GOT3 (cell line): Measurements from ENCODE around the gene LRRN3.
"Not testable (repeated sequence)": the region's sequence is repeated elsewhere in the genome, so short reads cannot be mapped to it uniquely, and the experiment has no call there.

ENCODE experiments used
- DNase-seq: peaks from one replicate; lab custom pipeline; 2025; ENCODE audit warnings: mixed read lengths; lab: John Stamatoyannopoulos, UW

The LRRN3 gene

DNA sequence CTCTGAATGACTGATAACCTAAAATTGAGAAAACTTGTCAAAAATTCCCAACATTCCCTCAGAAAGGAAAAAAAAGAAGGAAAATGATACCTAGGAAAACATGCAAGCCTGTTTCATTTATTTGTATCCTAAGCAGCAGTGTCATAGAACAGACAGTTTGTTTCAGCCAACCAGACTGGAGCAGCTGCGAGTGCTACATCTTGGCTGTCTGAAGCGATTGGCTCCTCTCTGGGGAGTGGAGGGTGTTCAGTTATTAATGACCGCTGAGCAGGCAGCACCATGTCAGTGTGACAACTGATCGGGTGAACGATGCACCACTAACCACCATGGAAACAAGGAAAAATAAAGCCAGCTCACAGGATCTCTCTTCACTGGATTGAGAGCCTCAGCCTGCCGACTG is at the start of gene LRRN3:
TSS of gene LRRN3 (plus strand) at position 282 of the 400 bp plus-strand sequence. CDS start 31,646 bp downstream, outside the sequence.
- no peak for DNase-seq

DNA sequence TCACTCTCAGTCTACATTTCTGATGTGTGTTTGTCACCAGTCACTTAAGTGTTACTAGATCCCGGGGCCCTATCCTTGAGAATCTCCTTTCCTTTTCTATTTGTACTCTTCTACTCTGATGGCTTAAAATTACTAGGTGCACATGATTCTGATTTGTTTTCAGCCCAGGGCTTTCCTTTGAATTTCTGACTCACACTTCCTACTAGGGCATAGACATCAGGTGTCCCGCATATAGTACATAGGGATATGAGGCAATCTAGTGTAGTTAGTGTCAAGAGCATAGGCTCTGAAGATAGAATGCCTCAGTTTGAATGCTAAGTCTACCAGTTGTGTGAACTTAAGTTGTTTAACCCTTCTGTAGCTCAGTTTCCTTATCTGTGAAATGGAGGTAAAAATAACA is 49.4 kb upstream of the LRRN3 start:
- DNase-seq: no peak

DNA sequence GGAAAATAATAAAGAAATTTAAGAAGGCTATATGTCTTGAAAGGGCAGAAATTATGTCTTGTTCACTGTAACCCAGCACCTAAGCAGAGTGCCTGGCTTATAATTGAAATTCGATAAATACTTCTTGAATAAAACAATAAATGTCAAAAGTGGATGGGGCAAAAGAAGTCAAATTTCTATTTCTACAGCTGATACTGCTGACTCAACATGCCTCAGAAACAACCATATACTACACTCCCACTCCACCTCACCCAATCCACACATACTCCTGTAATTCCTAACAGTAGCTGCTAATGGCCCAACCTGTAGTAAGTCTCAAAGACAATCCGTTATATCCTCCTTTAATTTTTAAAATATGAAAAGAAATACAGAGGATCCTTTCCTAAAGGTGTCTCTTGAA is 48.1 kb upstream of the LRRN3 start:
- DNase-seq: no peak

DNA sequence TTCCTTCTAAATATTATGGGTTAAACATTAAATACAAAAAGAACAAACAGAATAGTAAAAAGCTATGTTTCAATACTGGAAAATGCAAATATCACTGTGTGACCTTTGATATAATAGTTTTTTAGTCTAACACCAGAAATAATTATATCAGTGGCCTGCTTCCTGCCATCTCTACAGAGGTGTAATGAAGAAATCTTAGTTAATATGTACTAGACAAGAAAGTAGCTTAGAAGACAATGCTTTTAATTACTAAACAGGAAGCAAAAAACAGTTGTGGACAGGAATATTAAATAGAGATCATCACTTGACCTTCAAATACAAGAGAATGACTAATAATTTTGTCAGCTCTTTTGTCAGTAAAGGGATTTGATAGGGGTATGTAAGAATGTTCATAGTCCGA is 47.4 kb upstream of the LRRN3 start:
- no peak for DNase-seq

DNA sequence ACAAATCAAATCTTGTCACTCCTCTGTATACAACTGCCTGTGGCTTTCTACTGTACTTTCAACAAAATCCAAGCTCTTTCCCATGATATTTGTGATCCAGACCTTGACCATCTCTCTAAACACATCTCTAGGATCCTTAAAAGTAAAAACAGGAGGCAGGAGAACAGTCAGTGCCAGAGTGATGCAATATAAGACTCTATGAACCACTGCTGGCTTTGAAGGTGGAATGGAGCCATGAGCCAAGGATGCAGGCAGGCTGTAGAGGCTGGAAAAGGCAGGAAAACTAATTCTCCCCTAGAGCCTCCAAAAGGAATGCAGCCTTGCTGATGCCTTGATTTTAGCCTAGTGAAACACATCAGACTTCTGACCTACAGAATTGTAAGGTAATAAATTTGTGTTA is 45.5 kb upstream of the LRRN3 start:
- DNase-seq: no peak

DNA sequence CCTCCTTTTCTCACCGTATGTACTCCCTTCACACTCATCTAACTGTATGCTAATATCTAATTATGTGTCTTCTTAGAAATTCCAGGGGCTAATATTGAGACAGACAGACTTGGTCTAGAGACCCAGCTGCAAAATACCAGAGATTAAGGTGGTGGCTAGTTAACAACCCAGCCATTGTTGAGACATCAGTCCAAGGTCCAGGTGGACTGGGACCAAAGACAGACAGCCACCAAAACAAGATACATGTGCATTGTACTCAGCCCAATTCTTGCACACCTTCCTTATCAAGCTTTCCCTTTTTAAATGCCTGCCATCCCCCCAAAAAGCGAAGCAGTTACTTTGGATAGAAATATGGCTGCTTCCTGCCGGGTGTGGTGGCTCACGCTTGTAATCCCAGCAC is 43.3 kb upstream of the LRRN3 start:
- DNase-seq: no peak

DNA sequence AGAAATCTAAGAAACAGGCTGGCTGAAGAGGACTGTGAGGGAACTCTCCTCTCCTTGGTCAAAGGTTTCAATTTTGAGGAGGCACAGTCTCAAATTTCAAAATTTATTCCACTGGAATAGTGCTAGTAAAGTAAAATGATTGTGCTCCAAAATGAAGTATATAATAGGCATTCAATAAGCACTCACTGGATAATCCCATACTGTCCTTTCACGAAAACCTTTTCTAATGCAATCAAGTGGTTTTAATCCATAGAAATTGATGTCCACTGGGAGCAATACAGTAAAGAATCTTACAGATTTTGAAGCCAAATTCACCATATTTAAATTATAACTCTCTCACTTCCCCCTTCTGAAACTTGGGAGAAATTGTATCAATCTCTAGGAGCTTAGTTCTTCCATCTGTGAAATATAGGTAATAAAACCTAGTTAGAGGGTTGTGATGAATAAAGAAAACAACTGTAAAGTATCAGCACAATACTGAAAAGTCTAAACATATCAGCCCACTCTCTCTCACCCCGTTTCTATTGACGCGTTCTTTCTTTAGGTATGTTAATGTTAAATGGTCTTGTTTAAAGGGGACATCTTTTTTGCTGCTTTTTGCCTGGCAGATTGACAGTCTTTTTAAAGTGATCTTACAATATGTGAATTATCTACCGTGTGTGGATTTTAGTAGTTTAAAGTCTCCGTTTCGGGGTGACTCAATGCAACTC is 40.8 kb upstream of the LRRN3 start:
- no peak for DNase-seq

DNA sequence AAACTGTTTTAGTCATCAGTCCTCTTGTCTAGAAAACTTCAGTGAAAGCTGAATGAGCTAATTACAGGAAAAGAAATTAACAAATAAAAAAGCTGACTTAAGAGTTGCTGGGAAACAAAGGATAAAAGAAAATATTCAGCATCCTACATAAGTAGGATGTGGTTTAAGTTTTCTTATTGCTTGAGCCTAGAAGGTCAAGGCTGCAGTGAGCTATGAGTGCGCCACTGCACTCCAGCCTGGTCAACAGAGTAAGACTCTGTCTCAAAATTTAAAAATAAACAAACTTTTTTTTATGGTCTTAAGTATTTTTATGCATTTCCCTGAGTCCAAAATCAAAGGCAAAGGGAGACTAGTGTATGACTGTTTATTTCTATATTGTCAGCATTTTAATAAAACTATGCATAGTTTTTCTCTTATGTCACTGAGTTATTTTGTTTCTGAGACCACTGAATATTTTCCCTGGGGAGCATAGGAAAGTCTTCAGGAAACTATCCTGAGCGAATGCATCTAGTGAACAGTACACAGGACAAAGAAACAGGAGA is 40.0 kb upstream of the LRRN3 start:
- DNase-seq: no peak

DNA sequence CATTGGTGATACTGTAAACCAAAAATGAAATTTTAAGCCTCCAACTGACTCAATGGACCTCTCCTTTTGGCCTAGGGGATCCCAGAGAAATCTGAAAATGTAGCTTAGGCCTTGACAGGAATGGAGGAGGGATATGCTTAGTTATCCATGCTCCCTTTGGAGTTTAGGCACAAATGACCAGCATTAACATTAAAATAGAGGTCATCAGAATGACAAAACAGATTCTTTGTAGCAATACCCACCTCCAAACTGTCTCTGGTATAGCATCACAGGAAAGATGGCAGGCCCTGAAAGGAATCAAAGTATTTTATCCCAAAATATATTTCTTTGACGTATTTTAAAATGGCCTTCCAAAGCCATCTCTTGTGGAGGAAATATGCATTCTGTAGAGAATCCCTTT is 39.1 kb upstream of the LRRN3 start:
- DNase-seq: no peak

DNA sequence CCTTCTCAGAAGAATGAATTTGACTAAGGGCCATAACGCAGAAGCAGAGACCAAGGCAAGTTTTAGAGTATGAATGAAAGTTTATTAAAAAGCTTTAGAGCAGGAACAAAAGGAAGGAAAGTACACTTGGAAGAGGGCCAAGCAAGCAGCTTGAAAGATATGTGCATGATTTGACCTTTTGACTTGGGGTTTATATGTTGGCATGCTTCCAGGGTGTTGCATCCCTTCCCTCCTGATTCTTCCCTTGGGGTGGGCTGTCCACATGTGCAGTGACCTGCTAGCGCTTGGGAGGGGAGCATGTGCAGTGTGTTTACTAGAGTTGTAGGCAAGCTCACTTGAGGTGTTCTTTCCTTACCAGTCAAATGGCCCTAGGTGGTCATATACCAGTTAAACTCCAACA is 37.9 kb upstream of the LRRN3 start:
- DNase-seq: no peak

DNA sequence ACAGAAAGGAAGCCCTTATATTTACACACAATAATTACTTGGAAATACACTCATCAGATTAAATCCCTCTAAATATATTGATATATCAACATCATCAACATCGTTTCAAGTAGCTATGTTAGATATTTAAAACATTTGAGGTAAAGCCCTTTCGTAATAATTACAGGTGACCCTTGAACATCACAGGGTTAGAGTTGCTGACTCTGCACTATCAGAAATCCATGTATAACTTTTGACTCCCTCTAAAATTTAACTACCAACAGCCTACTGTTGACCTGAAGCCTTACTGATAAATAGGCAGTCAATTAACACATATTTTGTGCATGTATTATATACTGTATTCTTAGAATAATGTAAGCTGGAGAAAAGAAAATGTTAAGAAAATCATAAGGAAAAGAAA is 34.6 kb upstream of the LRRN3 start:
- no peak for DNase-seq

DNA sequence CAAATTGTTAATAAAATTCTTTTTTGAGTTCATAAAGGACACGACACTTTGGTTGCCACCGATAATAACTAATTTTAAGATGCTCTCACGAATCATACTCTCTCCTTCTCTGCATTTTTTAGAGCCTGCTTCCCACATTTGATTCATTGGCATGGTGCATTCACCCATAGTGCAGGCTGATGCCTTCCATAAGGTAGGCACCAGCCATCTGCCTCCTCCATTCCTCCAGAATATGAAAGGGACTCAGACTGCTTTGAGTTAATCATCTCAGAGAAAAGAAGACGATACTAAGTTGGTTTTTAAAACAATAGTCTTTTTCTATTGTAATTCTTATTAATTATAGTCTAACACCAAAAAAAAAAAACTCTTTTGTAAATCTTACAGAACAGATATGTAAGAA is 33.9 kb upstream of the LRRN3 start:
- no peak for DNase-seq

DNA sequence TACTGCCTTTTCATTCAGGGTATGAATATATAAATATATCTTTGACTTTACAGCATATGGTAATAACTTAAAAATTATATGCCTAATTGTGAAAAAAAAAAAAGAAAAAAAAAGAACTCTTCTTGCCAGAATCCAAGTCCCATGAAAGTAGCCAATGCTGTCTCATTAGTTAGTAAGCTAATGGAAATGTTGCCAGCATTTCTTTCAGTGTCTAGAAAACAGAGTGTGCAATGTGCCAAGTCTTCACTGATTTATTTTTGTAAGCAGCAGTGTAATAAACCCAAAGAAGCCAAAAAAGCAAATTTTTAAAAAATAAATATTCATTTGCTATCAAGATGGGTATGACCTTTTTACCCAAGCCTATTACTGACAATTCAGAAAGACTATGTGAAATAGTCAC is 31.1 kb upstream of the LRRN3 start:
- no peak for DNase-seq

DNA sequence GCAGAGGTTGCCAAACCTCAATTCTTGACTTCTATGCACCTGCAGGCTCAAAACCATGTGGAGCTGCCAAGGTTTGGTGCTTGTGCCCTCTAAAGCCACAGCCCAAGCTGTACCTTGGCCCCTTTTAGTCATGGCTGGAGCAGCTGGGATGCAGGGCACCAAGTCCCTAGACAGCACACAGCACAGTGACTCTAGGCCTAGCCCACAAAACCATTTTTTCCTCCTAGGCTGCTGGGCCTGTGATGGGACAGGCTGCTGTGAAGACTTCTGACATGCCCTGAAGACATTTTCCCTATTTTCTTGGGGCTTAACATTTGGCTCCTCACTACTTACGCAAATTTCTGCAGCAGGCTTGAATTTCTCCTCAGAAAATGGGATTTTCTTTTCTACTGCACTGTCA is 27.8 kb upstream of the LRRN3 start:
- DNase-seq: no peak

DNA sequence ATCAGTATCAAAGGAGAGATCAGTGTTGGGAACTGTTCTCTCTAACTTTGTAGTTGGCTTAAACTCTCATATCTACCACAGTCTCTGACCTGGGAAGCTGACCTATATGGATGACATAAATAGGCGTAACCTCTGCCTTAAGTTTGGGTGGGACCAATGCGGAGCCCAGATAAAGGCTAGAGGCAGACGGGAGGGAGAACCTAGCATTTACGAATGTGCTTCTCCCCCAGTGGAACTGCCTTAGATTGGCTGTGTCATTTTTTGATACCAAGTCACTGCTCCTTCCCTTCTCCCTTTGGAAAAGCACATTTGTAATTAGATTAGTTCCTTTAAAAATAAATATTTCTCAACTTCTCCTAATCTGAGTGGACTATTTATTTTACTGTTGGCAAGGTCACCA is 23.7 kb upstream of the LRRN3 start:
- DNase-seq: no peak

DNA sequence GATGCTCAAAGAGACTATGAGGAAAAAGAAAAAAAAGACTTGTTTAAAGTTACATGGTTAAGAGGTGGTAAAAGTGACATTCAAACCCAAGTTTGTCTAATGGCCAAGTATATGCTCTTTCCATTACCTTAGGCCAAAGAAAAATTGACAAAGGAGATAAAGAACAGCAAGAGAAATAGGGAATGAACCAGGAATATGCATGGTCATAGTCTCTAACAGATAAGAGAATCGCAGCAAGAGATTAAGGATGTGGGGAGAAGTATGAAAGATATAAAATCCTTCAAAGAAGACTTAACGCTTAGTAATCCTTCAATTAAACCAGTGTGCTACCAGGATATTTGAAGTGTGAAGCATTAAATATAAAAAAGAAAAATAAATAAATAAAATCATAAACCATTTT is 23.2 kb upstream of the LRRN3 start:
- DNase-seq: no peak

DNA sequence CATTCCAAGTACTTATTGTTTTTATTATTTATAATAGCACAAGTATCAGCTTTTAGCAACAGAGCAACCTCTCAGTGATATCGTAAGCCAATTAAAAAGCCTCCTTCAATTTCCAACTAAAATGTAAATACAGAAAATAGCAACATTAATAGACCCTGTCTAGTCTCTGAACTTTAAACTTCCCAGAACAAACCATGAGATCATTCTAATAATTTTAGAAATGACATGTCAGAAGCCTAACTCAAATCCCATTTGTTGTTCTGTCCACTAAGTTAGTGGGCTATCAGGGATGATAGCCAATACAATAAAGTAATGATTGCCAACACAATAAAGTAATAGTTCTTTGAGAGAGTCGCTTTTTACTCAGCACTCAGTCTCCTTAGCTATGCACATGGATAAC is 22.3 kb upstream of the LRRN3 start:
- DNase-seq: no peak

DNA sequence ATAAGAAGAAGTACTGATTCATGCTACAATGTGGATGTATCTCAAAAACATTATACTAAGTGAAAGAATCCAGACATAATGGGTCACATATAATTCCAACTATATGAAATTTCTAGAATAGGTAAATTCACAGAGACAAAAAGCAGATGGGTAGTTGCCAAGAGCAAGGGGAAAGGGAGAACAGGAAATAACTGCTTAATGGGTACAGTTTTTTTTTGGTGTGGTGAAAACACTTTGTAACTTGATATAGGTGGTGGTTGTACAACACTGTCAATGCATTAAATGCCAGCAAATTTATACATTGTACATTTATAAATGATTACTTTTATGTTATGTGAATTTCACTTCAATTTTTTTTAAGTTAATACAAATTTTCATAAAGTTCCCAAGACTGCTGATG is 19.4 kb upstream of the LRRN3 start:
- DNase-seq: no peak

DNA sequence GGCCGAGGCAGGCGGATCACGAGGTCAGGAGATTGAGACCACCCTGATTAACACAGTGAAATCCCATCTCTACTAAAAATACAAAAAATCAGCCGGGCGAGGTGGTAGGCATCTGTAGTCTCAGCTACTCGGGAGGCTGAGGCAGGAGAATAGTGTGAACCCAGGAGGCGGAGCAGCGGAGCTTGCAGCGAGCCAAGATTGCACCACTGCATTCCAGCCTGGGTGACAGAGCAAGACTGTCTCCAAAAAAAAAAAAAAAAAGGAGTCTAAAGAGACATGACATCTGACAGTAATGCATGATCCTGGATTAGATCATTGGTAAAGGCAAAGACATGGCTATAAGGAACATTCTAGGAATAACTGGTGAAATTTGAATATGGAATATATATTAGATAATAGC is 18.3 kb upstream of the LRRN3 start:
- not testable (repeated sequence) for DNase-seq

DNA sequence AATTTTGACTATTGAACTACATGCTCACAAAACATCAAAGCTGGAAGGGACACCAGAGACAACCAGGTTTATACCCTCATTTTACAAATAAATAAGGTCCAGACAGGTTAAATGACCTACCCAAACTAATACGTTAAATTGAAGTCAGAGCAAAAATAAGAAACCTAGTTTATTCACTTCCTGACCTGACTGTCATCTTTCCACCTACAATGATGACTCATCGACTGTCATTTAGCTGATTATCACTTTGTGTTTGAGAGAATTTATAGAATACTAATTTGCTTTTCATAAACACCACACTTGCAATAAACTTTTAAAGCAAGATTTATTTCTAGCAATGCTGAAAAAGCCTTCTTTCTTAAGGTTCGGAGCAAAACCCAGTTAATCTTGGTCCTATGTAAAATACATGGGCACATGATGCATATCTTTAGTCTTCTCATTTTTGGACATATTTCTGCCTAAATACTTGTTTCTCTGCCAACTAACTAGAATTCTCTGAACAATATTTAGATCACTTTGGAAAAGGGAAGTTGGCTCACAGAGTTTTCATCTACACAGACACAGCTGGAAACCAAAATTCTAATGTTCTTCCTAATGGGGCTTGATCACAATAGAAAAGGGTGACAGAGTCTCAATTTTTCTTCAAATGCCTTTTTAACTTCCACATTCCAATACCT is 16.7 kb upstream of the LRRN3 start:
- no peak for DNase-seq

DNA sequence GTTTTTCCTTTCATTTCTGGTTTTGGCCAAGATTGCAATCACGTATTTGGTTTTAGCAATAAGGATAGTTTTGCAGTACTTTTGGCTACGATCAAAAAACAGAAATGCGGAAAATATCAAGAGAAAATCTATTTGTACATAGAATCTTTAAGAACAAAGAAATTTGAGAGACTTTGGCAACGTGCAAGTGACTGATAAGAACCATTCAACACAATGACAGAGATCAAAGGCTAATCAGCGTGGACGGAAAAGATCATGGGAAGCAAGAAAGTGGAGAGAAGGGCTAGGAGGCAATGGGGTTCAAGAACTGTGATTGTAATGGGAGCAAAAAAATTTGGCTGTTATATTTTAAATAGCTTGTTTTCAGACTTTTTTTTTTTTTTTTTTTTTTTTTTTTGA is 16.2 kb upstream of the LRRN3 start:
- no peak for DNase-seq

DNA sequence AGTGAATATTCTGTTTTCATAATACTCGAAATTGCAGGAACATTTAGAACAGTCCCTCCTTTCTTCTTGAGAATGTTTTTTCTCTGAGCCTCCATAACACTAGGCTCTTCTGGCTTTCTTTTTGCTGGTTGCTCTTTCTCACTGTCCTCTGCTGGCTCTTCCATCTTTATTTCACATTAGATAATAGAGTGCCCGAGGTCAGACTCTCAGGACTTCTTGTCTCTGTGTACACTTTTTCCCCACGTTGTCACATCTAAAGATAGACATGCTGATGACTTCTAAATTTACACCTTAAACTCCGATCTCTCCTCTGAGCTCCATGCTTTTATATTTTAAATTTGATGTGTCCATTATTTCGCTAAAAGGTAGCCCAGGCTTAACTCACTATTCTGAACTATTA is 15.4 kb upstream of the LRRN3 start:
- DNase-seq: no peak

DNA sequence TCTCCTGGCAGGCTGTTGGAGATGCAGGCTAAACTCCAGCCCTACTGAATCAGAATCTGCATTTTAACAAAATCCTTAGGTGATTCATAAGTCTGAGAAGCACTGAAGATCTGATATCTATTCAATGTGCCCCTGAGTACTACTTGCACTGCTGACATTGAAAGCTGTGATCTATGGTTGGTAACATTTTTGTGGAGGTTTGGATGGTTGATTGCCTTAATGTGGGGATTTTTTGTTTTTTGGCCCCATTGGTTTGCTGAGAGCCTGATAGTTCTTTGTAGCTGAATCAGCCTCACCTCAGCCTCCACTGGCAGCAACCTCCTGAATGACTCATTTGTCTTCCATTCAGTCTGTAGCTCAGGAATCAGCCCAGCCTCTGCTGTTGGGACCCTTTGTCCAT is 14.7 kb upstream of the LRRN3 start:
- DNase-seq: no peak

DNA sequence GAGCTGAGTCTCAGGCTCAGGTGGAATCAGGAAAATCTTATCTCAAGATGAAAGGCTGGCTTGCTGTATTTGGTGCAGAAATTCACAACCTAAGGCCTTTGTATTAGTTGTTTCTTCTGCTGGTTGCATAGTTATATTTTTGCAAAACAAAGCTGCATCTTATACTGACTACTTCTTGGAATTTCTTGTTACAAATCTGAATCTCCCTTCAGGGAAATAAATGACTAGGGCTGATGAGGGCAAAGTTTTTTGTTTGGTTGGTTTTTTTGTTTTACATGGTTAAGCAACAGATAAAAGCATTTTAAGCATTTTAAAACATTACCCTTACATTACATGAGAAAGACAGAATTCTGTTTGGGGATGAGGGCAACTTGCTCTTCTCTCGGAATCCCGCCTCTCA is 13.9 kb upstream of the LRRN3 start:
- no peak for DNase-seq
